ENCODE data around the gene EXOC3L2.
"Not testable (repeated sequence)": the region's sequence is repeated elsewhere in the genome, so short reads cannot be mapped to it uniquely, and the experiment has no call there.

EXOC3L2 gene

GRCh38 chr19:45271735-45272108, 26.5 kb upstream of the EXOC3L2 start:
- DNase-seq (ENCODE audit: low read depth, low spot score), result no peak
- no peak for TF ChIP-seq CTCF (IDR thresholded peaks at IDR 0.05; ENCODE audit: insufficient read depth, low read length, missing control alignments)
- POLR2A ChIA-PET, result no interaction called here
- CTCF ChIA-PET, result no interaction called here
- H3K4me3 ChIP-seq (ENCODE audit: low read depth, low read length), result no peak overlapping the region

GRCh38 chr19:45271098-45271734, 26.0 kb upstream of the EXOC3L2 start:
- CTCF ChIA-PET, result no interaction called here
- POLR2A ChIA-PET, result no interaction called here

GRCh38 chr19:45269939-45270338, 24.7 kb upstream of the EXOC3L2 start:
- DNase-seq (ENCODE audit: low read depth, low spot score); H3K4me3 ChIP-seq (ENCODE audit: low read depth, low read length); POLR2A ChIA-PET: not testable (repeated sequence)
- CTCF ChIA-PET, result interaction anchor here (0.8 to 1.2 kb wide), 2 partner anchors 15 to 68 kb away, joined by 3 read pairs; no protein-coding TSS in a partner anchor

More at GRCh38 chr19:45271098-45271734, 26.0 kb upstream of the EXOC3L2 start:
- TF ChIP-seq CTCF (IDR thresholded peaks at IDR 0.05; ENCODE audit: insufficient read depth, low read length, missing control alignments), result no peak
- no peak overlapping the region for H3K4me3 ChIP-seq (ENCODE audit: low read depth, low read length)
- DNase-seq (ENCODE audit: low read depth, low spot score), result no peak

- no peak for TF ChIP-seq CTCF (IDR thresholded peaks at IDR 0.05; ENCODE audit: insufficient read depth, low read length, missing control alignments)
- POLR2A ChIA-PET, result no interaction called here
- CTCF ChIA-PET, result interaction anchor here (0.9 to 1.6 kb wide), 2 partner anchors 9 to 18 kb away, joined by 4 read pairs; no protein-coding TSS in a partner anchor
- DNase-seq (ENCODE audit: low read depth, low spot score), result no peak
- no peak overlapping the region for H3K4me3 ChIP-seq (ENCODE audit: low read depth, low read length)
These were observed 22.1 kb upstream of the EXOC3L2 start for GRCh38 chr19:45267296-45267695.

GRCh38 chr19:45265375-45265774, 20.2 kb upstream of the EXOC3L2 start:
- ChIA-PET POLR2A (interaction anchor here (0.6 kb wide), 1 partner anchor 34 kb away, joined by 4 read pairs; no protein-coding TSS in a partner anchor), CTCF (no interaction called here)
- DNase-seq (ENCODE audit: low read depth, low spot score), result no peak
- no peak overlapping the region for H3K4me3 ChIP-seq (ENCODE audit: low read depth, low read length)
- no peak for TF ChIP-seq CTCF (IDR thresholded peaks at IDR 0.05; ENCODE audit: insufficient read depth, low read length, missing control alignments)

- no peak for TF ChIP-seq CTCF (IDR thresholded peaks at IDR 0.05; ENCODE audit: insufficient read depth, low read length, missing control alignments)
- CTCF ChIA-PET, result interaction anchor here (1.2 kb wide), 1 partner anchor 74 kb away, joined by 4 read pairs; no protein-coding TSS in a partner anchor
- H3K4me3 ChIP-seq (ENCODE audit: low read depth, low read length), result no peak overlapping the region
- POLR2A ChIA-PET, result interaction anchor here (0.6 kb wide), 1 partner anchor 33 kb away, joined by 4 read pairs; no protein-coding TSS in a partner anchor
- DNase-seq (ENCODE audit: low read depth, low spot score), result no peak
These were observed 19.6 kb upstream of the EXOC3L2 start for GRCh38 chr19:45264781-45265317.
